Trophoblast cell (in vitro differentiated cells and primary cell): ENCODE results near the gene PLBD2.

Source experiments
- DNase-seq, 2 donors: peaks; one replicate each; pipeline ENCODE4 v3.0.0-alpha.2; 2016
- H2AFZ ChIP-seq: 2 replicates; pipeline ENCODE4 v1.6.1; 2013; ENCODE audit warnings: low read length, moderate library complexity, mild to moderate bottlenecking; ENCODE audit not compliant: insufficient read depth, poor library complexity
- H2AK5ac ChIP-seq: 2 replicates; pipeline ENCODE4 v1.6.1; 2013; ENCODE audit warnings: mild to moderate bottlenecking, low read length
- H2BK120ac ChIP-seq: 2 replicates; pipeline ENCODE4 v1.6.1; 2013; ENCODE audit warnings: low read length, mild to moderate bottlenecking, moderate library complexity; ENCODE audit not compliant: insufficient read depth, poor library complexity
- H2BK12ac ChIP-seq: 2 replicates; pipeline ENCODE4 v1.6.1; 2013; ENCODE audit warnings: mild to moderate bottlenecking, low read length, moderate library complexity
- H2BK5ac ChIP-seq: 2 replicates; pipeline ENCODE4 v1.6.1; 2013; ENCODE audit warnings: low read length, low read depth, moderate library complexity, mild to moderate bottlenecking; ENCODE audit not compliant: poor library complexity
- H3K14ac ChIP-seq: 2 replicates; pipeline ENCODE4 v1.6.1; 2013; ENCODE audit warnings: mild to moderate bottlenecking, low read length
- H3K18ac ChIP-seq: 2 replicates; pipeline ENCODE4 v1.6.1; 2013; ENCODE audit warnings: mild to moderate bottlenecking, low read length
- H3K23ac ChIP-seq: 2 replicates; pipeline ENCODE4 v1.6.1; 2013; ENCODE audit warnings: low read length
- H3K27ac ChIP-seq: 2 replicates; pipeline ENCODE4 v1.5.1; 2013; ENCODE audit warnings: low read depth, mild to moderate bottlenecking, inconsistent platforms, low read length, moderate library complexity
- H3K27me3 ChIP-seq: 2 replicates; pipeline ENCODE4 v1.6.1; 2013; ENCODE audit warnings: inconsistent platforms, mild to moderate bottlenecking, low read length, moderate library complexity; ENCODE audit not compliant: insufficient read depth
- H3K36me3 ChIP-seq, 2 experiments: 1 replicate in 1 of 2; 2 replicates in 1 of 2; pipeline ENCODE4 v1.6.1; 2013; ENCODE audit warnings: low read length in 2 of 2, mild to moderate bottlenecking in 2 of 2, moderate library complexity in 1 of 2; ENCODE audit not compliant: insufficient read depth in 2 of 2, control insufficient read depth in 1 of 2
- H3K4ac ChIP-seq: 2 replicates; pipeline ENCODE4 v1.6.1; 2013; ENCODE audit warnings: low read depth, mild to moderate bottlenecking, low read length, moderate library complexity
- H3K4me1 ChIP-seq, 2 experiments: 1 replicate in 1 of 2; 2 replicates in 1 of 2; pipeline ENCODE4 v1.6.1; 2013; ENCODE audit warnings: low read length in 2 of 2, mild to moderate bottlenecking in 2 of 2, moderate library complexity in 1 of 2; ENCODE audit not compliant: insufficient read depth in 2 of 2, control insufficient read depth in 1 of 2
- H3K4me2 ChIP-seq: 2 replicates; pipeline ENCODE4 v1.6.1; 2013; ENCODE audit warnings: inconsistent platforms, mild to moderate bottlenecking, low read length, moderate library complexity
- H3K4me3 ChIP-seq: 2 replicates; pipeline ENCODE4 v1.5.1; 2013; ENCODE audit warnings: mild to moderate bottlenecking, low read depth, low read length, inconsistent platforms
- H3K79me1 ChIP-seq: one replicate; pipeline ENCODE4 v1.6.1; 2013; ENCODE audit warnings: low read length
- H3K79me2 ChIP-seq: 2 replicates; pipeline ENCODE4 v1.6.1; 2013; ENCODE audit warnings: low read length, mild to moderate bottlenecking; ENCODE audit not compliant: control insufficient read depth, insufficient read depth, poor library complexity
- H3K9ac ChIP-seq: 2 replicates; pipeline ENCODE4 v1.6.1; 2013; ENCODE audit warnings: mild to moderate bottlenecking, low read length
- H3K9me3 ChIP-seq: 2 replicates; pipeline ENCODE4 v1.6.1; 2013; ENCODE audit warnings: low read depth, mild to moderate bottlenecking, control low read depth, inconsistent platforms, low read length; ENCODE audit not compliant: insufficient read depth
- H4K12ac ChIP-seq: 2 replicates; pipeline ENCODE4 v1.6.1; 2013; ENCODE audit warnings: low read depth, mild to moderate bottlenecking, low read length, moderate library complexity
- H4K8ac ChIP-seq: 2 replicates; pipeline ENCODE4 v1.6.1; 2013; ENCODE audit warnings: low read depth, mild to moderate bottlenecking, low read length, moderate library complexity
- H4K91ac ChIP-seq: one replicate; pipeline ENCODE4 v1.6.1; 2013; ENCODE audit warnings: low read depth, mild to moderate bottlenecking, low read length, moderate library complexity
- WGBS: extraction: QIAGEN DNeasy Blood & Tissue Kit; methylation state at CpG from one replicate; pipeline ENCODE4 v1.1.7; 2013; ENCODE audit warnings: missing lambda C conversion rate; ENCODE audit not compliant: insufficient read length, insufficient coverage; ENCODE audit errors: extremely low coverage; 5-methylcytosine and 5-hydroxymethylcytosine counted together

Gene PLBD2

DNA sequence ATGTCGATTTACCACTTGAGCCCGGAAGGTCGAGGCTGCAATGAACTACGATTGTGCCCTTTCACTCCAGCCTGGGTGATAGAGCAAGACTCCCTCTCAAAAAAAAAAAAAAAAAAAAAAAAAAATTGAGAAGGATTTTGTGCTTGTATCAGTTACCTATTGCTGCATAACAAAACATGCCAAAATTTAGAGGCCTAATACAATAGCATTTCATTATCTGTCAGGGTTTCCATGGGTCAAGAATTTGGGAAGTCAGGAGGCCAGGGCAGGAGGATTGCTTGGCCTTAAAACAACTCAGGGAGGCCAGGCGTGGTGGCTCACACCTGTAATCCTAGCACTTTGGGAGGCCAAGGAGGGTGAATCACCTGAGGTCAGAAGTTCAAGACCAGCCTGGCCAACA lies 18.8 kb upstream of the PLBD2 start:
- no peaks in the 10 kb centered on the region for H3K36me3 ChIP-seq
- no peak overlapping the region for H4K8ac ChIP-seq
- H3K79me2 ChIP-seq = peaks cover 2% of the 10 kb centered on the region
- H2AFZ ChIP-seq = no peak overlapping the region
- H2BK5ac ChIP-seq = no peak overlapping the region
- no peak overlapping the region for H3K9ac ChIP-seq
- H4K12ac ChIP-seq = no peak overlapping the region
- H4K91ac ChIP-seq = no peak overlapping the region
- H3K18ac ChIP-seq = no peak overlapping the region
- no CpG with 5 or more reads among the region's 5 CpGs for WGBS
- no peak overlapping the region for H2BK12ac ChIP-seq
- no peak overlapping the region for H3K4me2 ChIP-seq
- no peak overlapping the region for H3K4me3 ChIP-seq
- H3K79me1 ChIP-seq = peaks cover 5% of the 10 kb centered on the region
- no peak overlapping the region for H3K23ac ChIP-seq
- H2BK120ac ChIP-seq = no peak overlapping the region
- H3K4me1 ChIP-seq = peaks cover under 1 to 2% of the 10 kb centered on the region in 2 experiments
- no peaks in the 10 kb centered on the region for H3K9me3 ChIP-seq
- no peak overlapping the region for H3K27ac ChIP-seq
- no peak overlapping the region for H2AK5ac ChIP-seq
- H3K14ac ChIP-seq = no peak overlapping the region
- no peak for DNase-seq
- no peaks in the 10 kb centered on the region for H3K27me3 ChIP-seq
- H3K4ac ChIP-seq = no peak overlapping the region

- Histone ChIP-seq H3K79me1 (peaks cover 2% of the 10 kb centered on the region), H3K4ac (no peak overlapping the region), H2BK12ac (no peak overlapping the region), H2AK5ac (no peak overlapping the region), H3K79me2 (peaks cover 2% of the 10 kb centered on the region), H2BK120ac (no peak overlapping the region), H3K9ac (no peak overlapping the region), H4K8ac (no peak overlapping the region), H3K14ac (no peak overlapping the region), H3K4me3 (no peak overlapping the region), H3K27me3 (no peaks in the 10 kb centered on the region), H4K12ac (no peak overlapping the region), H2BK5ac (no peak overlapping the region), H3K36me3 (no peaks in the 10 kb centered on the region), H2AFZ (no peak overlapping the region), H3K23ac (no peak overlapping the region), H3K4me2 (no peak overlapping the region), H3K27ac (no peak overlapping the region), H4K91ac (no peak overlapping the region), H3K18ac (no peak overlapping the region), H3K9me3 (no peaks in the 10 kb centered on the region), H3K4me1 (peaks cover 0 to 2% of the 10 kb centered on the region in 2 experiments)
- DNase-seq = no peak
- no CpG with 5 or more reads among the region's 3 CpGs for WGBS
These were observed 18.3 kb upstream of the PLBD2 start for GRCh38 chr12:113340061-113340460.

- no CpG with 5 or more reads among the region's 6 CpGs for WGBS
- H2AFZ ChIP-seq = no peak overlapping the region
- H4K8ac ChIP-seq = no peak overlapping the region
These were observed 16.9 kb upstream of the PLBD2 start for GRCh38 chr12:113341535-113341934.

DNA sequence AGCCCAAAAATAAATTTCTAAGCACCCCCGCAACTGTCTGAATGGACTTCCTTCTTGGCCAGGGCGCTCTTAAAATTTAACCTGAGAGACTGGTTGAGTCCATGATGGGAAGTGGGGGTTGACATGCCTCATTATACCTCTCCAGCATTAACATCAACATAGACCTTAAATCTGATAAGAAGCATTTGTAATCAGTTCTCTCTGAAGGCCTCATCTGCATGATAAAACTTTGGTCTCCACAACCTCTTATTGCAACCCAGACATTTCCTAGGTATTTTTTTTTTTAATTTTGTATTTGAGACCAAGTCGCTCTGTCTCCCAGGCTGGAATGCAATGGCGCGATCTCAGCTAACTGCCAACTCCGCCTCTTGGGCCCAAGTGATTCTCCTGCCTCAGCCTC lies 13.1 kb upstream of the PLBD2 start:
- WGBS = no CpG with 5 or more reads among the region's 6 CpGs
- no peak overlapping the region for H2BK120ac ChIP-seq
- no peak overlapping the region for H3K14ac ChIP-seq
- no peak overlapping the region for H3K18ac ChIP-seq
- H2AK5ac ChIP-seq = no peak overlapping the region
- no peak overlapping the region for H4K91ac ChIP-seq
- no peak for DNase-seq
- H3K4me3 ChIP-seq = no peak overlapping the region
- no peak overlapping the region for H3K9ac ChIP-seq
- H3K79me1 ChIP-seq = no peaks in the 10 kb centered on the region
- no peaks in the 10 kb centered on the region for H3K9me3 ChIP-seq
- no peaks in the 10 kb centered on the region for H3K79me2 ChIP-seq
- H3K27ac ChIP-seq = no peak overlapping the region
- H4K8ac ChIP-seq = no peak overlapping the region
- H3K4me2 ChIP-seq = no peak overlapping the region
- no peaks in the 10 kb centered on the region for H3K27me3 ChIP-seq
- no peak overlapping the region for H2BK5ac ChIP-seq
- H3K36me3 ChIP-seq = no peaks in the 10 kb centered on the region
- no peaks in the 10 kb centered on the region for H3K4me1 ChIP-seq
- no peak overlapping the region for H3K4ac ChIP-seq
- no peak overlapping the region for H3K23ac ChIP-seq
- no peak overlapping the region for H2AFZ ChIP-seq
- no peak overlapping the region for H2BK12ac ChIP-seq
- no peak overlapping the region for H4K12ac ChIP-seq

More at GRCh38 chr12:113341535-113341934, 16.9 kb upstream of the PLBD2 start:
- no peak overlapping the region for H3K4me3 ChIP-seq
- no peaks in the 10 kb centered on the region for H3K36me3 ChIP-seq
- H3K14ac ChIP-seq = no peak overlapping the region
- no peak overlapping the region for H4K91ac ChIP-seq
- H3K4ac ChIP-seq = no peak overlapping the region
- H3K4me1 ChIP-seq = no peaks in the 10 kb centered on the region
- no peak overlapping the region for H2AK5ac ChIP-seq
- H3K9me3 ChIP-seq = no peaks in the 10 kb centered on the region
- H2BK5ac ChIP-seq = no peak overlapping the region
- DNase-seq = no peak
- H3K27ac ChIP-seq = no peak overlapping the region
- H2BK12ac ChIP-seq = no peak overlapping the region
- no peak overlapping the region for H4K12ac ChIP-seq
- H2BK120ac ChIP-seq = no peak overlapping the region
- H3K79me1 ChIP-seq = no peaks in the 10 kb centered on the region
- no peaks in the 10 kb centered on the region for H3K79me2 ChIP-seq
- H3K27me3 ChIP-seq = no peaks in the 10 kb centered on the region
- H3K18ac ChIP-seq = no peak overlapping the region
- H3K23ac ChIP-seq = no peak overlapping the region
- no peak overlapping the region for H3K9ac ChIP-seq
- H3K4me2 ChIP-seq = no peak overlapping the region
